ENCODE data around the gene POLR3A. TPM values are rescaled to one million over a fixed set of nuclear protein-coding genes. Genes with fewer than 3 reads are reported as not detected.

Gene POLR3A
- total RNA-seq, 1 experiment from 2014 or later, result 14.9 TPM

GRCh38 chr10:78023741-78024140 is 5.6 kb downstream of the POLR3A start:
- no peaks in the 10 kb centered on the region for H3K27me3 ChIP-seq (ENCODE audit: insufficient read depth, low read depth)
- H3K36me3 ChIP-seq (ENCODE audit: low read depth), result peaks cover 47% of the 10 kb centered on the region

GRCh38 chr10:78021201-78021600 is 8.1 kb downstream of the POLR3A start:
- ChIA-PET CTCF (no interaction called here), POLR2A (ENCODE audit: unreplicated experiment) (interaction anchor here (0.6 kb wide), 1 partner anchor 119 kb away, joined by 4 read pairs; no protein-coding TSS in a partner anchor)
- H4K20me1 ChIP-seq (ENCODE audit: insufficient read depth), result no peaks in the 10 kb centered on the region
- peaks cover 57% of the 10 kb centered on the region for H3K36me3 ChIP-seq (ENCODE audit: low read depth)
- H3K27ac ChIP-seq, result no peak overlapping the region
- TF ChIP-seq EZH2 (IDR thresholded peaks at IDR 0.05; ENCODE audit: low read depth), result no peak
- TF ChIP-seq CTCF (conservative IDR thresholded peaks at IDR 0.05), result no peak
- H3K27me3 ChIP-seq (ENCODE audit: insufficient read depth, low read depth), result no peaks in the 10 kb centered on the region
- BruUV-seq (replicated peaks), result no TSS peak
- no peak overlapping the region for H3K4me3 ChIP-seq
- 0 out of 2 replicates have a peak, but pooled peaks cover 5% of the 10 kb centered on the region for H3F3A ChIP-seq (ENCODE audit: insufficient read depth, low read depth)
- H3K4me1 ChIP-seq (replicated peaks; ENCODE audit: insufficient read depth), result 0 out of 2 replicates have a peak, but pooled peaks cover 7% of the 10 kb centered on the region
- no peak overlapping the region for H3K4me2 ChIP-seq
- no peaks in the 10 kb centered on the region for H3K9me3 ChIP-seq (ENCODE audit: insufficient read depth, low read depth)
- H2AFZ ChIP-seq, result no peak overlapping the region
- DNase-seq, result no peak
- peaks cover 1% of the 10 kb centered on the region; the same call in 1 of the 2 replicates for H3K79me2 ChIP-seq (ENCODE audit: low read depth)
- no peaks in the 10 kb centered on the region for H3K9me2 ChIP-seq (ENCODE audit: insufficient read depth)
- intact Hi-C loops (cut with micrococcal nuclease; ENCODE audit: unreplicated experiment), result loop anchor here (10.0 kb wide), 1 partner anchor 856 kb away; no protein-coding TSS in a partner anchor

More at GRCh38 chr10:78023741-78024140, 5.6 kb downstream of the POLR3A start:
- Histone ChIP-seq H3K79me2 (ENCODE audit: low read depth) (peaks cover 26% of the 10 kb centered on the region), H3F3A (ENCODE audit: insufficient read depth, low read depth) (peaks cover 4% of the 10 kb centered on the region; the same call in 1 of the 2 replicates), H2AFZ (no peak overlapping the region), H3K9me2 (ENCODE audit: insufficient read depth) (no peaks in the 10 kb centered on the region), H3K27ac (no peak overlapping the region), H3K4me3 (no peak overlapping the region), H3K4me2 (no peak overlapping the region), H3K9me3 (ENCODE audit: insufficient read depth, low read depth) (no peaks in the 10 kb centered on the region), H3K4me1 (replicated peaks; ENCODE audit: insufficient read depth) (peaks cover 30% of the 10 kb centered on the region), H4K20me1 (ENCODE audit: insufficient read depth) (peaks cover 4% of the 10 kb centered on the region)
- DNase-seq, result no peak
- no TSS peak for BruUV-seq (replicated peaks)
- TF ChIP-seq CTCF (conservative IDR thresholded peaks at IDR 0.05), result no peak
- TF ChIP-seq EZH2 (IDR thresholded peaks at IDR 0.05; ENCODE audit: low read depth), result no peak
- CTCF ChIA-PET, result no interaction called here
- intact Hi-C loops (cut with micrococcal nuclease; ENCODE audit: unreplicated experiment), result loop anchor here (10.0 kb wide), 1 partner anchor 859 kb away; no protein-coding TSS in a partner anchor
- POLR2A ChIA-PET (ENCODE audit: unreplicated experiment), result no interaction called here

GRCh38 chr10:78019264-78019663 is 10.1 kb downstream of the POLR3A start:
- no peaks in the 10 kb centered on the region for H4K20me1 ChIP-seq (ENCODE audit: insufficient read depth)
- POLR2A ChIA-PET (ENCODE audit: unreplicated experiment), result interaction anchor here (0.6 kb wide), 1 partner anchor 48 kb away, joined by 8 read pairs; no protein-coding TSS in a partner anchor
- H3K79me2 ChIP-seq (ENCODE audit: low read depth), result no peaks in the 10 kb centered on the region; the same call in 1 of the 2 replicates
- no peaks in the 10 kb centered on the region for H3K27me3 ChIP-seq (ENCODE audit: insufficient read depth, low read depth)
- no peaks in the 10 kb centered on the region for H3K4me1 ChIP-seq (replicated peaks; ENCODE audit: insufficient read depth)
- no peaks in the 10 kb centered on the region for H3K9me2 ChIP-seq (ENCODE audit: insufficient read depth)
- no peak overlapping the region for H3K4me2 ChIP-seq
- H3K9me3 ChIP-seq (ENCODE audit: insufficient read depth, low read depth), result no peaks in the 10 kb centered on the region
- H3K4me3 ChIP-seq, result no peak overlapping the region
- intact Hi-C loops (cut with micrococcal nuclease; ENCODE audit: unreplicated experiment), result no loop called here
- H3K36me3 ChIP-seq (ENCODE audit: low read depth), result peaks cover 57% of the 10 kb centered on the region
- H3F3A ChIP-seq (ENCODE audit: insufficient read depth, low read depth), result 0 out of 2 replicates have a peak, but pooled peaks cover 5% of the 10 kb centered on the region
- TF ChIP-seq EZH2 (IDR thresholded peaks at IDR 0.05; ENCODE audit: low read depth) (no peak), CTCF (conservative IDR thresholded peaks at IDR 0.05) (no peak)
- DNase-seq, result peak in 1 of 2 experiments; percentile 17
- no TSS peak for BruUV-seq (replicated peaks)
- no peak overlapping the region for H3K27ac ChIP-seq
- CTCF ChIA-PET, result interaction anchor here (0.7 kb wide), 1 partner anchor 639 kb away, joined by 3 read pairs; no protein-coding TSS in a partner anchor
- no peak overlapping the region for H2AFZ ChIP-seq
